Fibroblast of skin of back (primary cell): Measurements from ENCODE around the gene RNF207.

Source experiments
- DNase-seq: peaks from one replicate; pipeline ENCODE4 v3.0.0-alpha.2; 2013

RNF207 gene

DNA sequence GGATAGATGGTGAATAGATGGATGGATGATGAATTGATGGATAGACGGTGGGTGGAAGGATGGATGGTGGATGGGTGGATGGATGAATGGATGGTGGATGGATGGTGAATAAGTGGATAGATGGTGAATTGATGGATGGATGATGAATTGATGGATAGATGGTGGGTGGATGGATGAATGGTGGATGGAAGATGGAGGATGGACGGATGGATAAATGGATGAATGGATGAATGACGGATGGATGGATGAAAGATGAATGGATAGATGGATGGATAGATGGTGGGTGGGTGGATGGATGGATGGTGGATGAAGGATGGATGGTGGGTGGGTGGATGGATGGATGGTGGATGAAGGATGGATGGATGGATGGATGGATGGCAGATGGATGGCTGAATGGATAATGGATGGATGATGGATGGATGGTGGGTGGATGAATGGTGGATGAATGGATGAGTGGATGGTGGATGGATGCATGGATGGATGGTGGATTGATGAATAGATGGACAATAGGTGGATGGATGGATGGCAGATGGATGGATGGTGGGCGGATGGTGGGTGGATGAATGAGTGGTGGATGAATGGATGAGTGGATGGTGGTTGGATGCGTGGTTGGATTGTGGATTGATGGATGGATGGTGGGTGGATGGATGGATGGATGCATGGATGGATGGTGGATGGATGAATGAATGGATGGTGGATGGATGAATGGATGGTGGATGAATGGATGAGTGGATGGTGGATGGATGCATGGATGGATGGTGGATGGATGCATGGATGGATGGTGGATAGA lies 31.1 kb upstream of the RNF207 start:
- DNase-seq, result no peak

DNA sequence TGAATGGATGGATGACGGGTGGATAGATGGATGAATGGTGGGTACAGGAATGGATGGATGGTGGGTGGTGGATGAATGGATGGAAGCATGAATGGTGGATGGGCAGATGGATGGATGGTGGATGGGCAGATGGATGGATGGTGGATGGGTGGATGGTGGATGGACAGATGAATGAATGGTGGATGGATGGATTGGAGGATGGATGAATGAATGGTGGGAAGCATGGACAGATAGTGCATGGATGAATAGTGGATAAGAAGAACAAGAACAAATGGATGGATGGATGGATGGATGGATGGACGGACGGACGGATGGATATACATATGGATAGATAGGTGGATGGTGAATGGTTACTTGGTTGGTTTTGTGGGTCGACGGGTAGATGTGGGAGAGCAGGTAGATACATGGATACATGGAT lies 30.5 kb upstream of the RNF207 start:
- DNase-seq, result no peak

DNA sequence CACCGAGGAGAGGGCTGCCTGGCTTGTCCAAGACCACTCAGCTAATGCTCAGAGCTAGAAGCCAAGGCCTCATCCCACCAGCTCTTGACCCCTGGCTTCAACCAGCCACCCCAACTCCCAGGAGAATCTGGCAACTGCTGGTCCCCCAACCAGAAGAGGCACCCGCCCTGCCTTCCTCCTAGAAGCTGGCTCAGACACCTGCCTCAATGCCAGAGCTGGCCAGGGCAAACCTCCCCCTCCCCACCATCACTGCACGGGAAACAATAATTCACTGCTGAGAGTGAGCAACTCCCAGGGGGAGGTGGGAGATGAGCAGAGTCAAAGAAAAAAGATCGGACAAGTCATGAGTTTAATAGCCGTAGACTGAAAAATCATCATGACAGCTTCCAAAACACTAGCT lies 29.1 kb upstream of the RNF207 start:
- DNase-seq, result no peak

DNA sequence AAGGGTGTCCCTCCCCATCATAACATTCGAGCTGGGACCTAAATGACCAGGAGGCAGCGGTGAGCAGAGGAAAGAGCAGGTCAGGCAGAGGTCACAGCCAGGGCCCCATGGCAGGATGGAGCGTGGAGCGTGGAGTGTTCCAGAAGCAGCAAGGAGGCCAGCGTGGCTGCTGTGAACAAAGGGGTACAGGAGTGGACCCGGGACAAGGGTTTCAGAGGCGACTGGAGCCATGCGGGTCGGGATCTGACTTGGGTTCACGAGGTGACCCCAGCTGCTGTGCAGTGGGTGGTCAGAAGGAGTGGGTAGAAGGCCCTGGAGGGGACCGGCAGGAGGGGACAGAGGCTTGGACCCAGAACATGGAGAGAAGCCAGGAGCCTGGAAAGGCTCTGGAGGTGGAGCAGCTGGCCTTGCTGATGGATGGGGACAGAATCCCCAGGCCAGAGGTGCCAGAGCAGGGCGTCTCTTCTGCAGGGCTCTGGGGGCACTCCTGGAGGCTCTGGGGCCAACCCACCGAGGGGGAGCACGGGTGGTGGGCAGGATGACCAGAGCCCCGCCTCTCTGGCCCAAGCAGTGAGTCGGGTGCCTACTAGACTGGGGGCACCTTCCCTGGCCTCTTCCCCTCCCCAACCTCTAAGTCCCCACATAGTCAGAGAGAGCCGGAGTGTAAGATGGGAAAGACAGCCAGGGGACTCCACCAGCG lies 28.1 kb upstream of the RNF207 start:
- DNase-seq, result no peak

DNA sequence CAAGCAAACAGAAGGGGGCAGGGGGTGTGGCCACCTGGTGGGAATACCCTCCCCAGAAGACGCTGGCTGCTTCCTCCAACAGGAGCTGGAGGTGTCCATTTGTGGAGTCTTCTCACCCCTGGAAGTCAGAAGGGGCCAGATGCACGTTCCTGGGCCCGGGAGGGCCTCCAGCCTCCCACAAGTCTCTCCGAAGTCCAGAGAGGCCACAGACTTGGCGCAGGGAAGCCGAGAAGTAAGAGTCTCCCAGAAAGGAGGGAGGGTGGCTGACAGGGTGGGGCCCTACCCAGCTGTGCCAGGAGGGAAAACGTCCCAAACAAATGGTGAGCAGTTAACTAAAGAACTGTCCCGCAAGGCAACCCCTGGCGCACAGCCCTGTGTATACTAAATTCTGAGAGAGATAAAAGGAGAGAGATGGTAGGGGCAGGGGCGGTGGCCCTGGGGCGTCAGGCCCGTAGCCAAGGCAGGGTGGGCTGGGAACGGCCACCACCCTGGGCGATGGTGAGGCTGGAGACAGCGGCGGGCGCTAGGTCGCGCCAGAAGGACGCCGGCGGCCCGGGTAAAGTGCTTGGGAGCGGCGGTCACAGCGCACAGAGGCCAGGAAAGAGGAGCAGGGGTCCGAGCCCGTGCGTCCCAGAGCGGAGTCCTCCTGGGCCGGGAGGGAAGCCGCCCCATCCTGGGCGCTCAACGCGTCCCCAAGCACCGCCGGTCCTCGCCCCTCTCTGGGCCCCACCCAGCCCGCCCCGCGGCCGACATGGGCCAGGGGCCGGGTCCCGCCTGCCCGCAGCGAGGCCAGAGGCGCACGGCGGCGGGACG lies 27.0 kb upstream of the RNF207 start:
- no peak for DNase-seq

DNA sequence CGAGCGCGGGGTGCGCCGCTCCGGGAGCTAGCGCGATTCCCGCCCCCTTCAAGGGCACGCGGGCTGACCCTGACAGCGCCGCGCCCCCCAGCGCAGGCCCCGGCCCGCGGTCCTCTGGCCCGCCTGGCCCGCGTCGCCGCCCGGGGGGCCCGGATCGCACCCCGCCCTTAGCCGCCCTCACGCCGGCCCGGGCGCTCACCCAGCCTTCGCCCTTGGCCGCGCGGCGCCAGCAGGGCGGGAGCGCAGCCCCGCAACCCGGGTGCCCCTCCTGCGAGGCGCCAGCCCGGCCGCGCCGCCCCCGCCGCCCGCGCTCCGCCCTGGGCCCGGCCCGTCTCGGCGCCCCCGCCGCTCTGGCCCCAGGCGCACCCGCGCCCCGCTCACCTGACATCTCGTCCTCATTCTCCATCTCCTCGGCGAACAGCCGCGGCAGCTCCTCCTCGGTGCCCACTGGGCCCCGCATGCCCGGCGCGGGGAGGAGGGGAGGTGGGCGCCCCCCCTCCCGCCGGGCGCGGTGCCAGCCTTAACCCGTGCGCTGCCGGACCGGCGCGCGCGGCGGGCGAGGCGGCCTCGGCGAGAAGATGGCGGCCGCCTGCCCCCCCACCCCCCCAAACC lies 26.2 kb upstream of the RNF207 start:
- no peak for DNase-seq

DNA sequence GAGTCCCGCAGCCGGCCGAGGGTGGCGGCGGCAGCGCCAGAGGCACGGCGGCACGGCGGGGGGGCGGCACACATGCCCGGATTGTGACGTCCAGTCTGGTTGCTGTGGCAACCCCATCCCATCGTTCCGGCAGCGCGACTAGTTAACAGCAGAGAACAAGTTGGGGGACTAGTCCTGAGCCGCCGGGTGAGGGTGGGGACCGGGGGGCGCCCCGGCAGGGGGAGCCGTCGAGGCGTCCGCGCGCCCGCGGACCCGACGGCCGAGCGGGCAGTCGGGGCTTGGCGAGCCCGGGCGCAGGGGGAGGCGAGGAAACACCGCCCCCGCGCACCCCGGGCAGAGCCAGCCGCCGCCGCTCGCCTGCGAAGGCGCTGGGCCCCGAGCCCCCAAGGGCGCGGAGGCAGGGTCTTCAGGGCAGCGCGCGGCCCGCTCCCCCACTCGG lies 25.6 kb upstream of the RNF207 start, which contains the start of gene CHD5:
Gene CHD5 (minus strand): TSS at position 54 of the 439 bp plus-strand sequence. CDS start 298 bp downstream, outside the sequence.
- no peak for DNase-seq

DNA sequence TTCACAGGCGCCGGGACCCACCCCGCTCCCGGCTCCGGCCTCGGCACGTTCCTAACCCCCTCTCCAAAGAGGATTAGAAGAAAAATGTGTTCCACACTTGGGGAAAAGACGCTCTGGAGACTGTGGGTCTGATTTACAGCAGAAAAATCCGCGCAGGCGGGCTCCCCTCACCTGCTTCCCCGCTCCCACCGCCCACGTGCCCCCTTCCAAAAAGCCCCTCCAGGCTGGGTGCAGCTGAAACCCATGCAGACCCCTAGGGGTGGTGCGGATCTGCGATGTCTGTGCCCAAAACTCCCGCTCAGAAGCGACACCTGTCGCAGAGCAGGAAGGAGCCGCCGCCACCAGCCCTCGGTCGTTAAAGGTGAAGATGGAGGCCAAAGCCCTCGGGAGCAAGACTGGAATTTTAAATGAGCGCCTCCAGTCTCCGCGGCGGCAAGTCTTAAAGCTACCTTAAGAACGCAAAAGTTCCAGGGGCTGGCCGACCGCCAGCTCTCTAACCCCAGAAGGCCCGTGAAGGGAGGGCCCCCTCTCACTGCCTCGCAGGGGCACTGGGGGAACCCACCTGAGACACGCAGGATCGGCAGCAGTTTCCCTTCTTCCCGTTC lies 25.1 kb upstream of the RNF207 start:
- no peak for DNase-seq

DNA sequence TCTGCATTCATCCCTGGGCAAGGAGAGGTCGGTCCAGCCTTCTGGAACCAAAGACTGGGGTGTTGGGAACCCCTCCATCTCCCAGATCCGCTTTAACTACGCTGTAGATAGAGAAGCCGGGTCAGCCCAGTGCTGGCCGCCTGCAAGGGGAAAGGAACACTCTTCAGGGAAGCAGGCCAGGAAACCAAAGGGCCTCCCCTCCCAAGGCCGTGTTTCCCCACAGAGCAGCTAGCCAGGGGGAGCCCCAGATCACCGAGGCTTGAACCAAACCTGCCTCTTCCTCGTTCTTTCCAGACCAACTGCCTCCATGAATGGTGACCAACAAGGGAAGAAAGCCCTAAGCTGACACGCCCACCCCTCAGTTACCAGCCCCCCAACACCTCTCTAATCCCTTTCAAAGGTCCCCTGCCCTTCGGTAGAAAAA lies 24.6 kb upstream of the RNF207 start:
- no peak for DNase-seq

DNA sequence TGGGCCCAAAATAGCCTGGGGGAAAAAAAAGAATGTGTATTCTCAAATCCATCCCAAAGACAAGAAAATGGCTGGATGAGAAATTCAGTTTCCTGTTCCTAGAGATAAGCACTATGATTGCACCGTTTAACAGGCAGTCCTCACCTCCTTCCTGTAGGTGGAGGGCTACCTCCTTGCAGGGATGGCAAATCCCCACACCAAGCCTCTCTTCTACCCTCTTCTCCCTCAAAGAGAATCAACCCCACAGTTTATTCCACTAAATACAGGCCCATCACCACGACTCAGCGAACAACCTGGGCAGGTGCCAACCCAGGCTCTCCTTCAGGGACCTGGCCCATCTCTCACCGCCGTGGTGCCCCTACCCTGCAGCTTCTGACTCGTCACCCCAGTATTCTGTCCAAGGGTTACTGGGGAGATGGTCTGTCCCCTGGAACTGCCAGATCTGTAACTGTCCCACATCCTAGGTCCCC lies 22.4 kb upstream of the RNF207 start:
- no peak for DNase-seq

DNA sequence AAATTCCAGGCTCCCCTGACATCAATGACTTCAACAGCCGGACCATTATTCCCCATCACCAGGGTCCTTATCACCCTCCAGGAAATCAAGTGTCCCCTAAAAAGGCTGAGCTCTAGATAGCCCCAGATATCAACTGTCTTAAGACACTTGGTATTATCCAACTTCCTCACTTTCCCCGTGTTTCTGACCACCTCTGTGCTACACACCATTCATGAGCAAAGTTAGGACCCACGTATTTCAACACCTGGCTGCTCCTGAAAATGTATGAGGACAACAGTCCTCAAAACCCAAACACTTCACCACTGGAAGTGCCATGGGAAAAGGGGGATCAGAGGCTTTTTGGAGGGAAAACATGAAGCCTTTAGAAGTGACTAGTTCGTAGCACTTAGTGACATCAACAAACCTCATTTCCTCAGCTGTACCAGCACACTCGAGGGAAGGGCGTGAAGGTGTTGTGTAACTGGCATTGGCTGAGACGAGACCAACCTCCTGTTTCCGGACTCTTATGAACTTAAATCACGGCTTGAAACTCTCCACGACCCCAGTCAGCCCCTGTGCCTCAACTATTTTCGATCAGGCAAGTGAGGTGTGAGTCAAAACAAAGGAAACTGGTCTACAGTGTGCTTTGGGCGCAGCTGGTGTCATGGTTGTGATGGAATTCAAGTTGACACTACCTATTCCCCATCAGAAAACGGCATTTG lies 21.7 kb upstream of the RNF207 start:
- no peak for DNase-seq

DNA sequence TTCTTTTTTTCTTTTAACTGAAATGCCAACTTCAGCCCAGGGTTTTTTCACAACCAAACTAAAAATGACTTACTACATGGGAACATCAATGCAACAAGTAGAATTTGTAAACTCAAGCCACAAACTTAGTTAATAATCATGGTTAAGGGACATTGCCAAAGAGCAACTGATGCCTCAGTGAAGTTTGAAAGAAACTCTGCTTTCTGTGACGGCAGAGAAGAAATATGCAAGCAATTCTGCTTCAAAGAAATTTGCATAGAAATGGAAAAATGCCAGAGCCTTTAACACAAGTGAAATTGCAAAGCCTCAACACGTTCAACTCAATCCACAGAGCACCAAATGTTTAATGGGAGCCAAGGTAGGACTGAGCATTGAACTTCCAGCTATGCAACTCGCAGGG lies 20.8 kb upstream of the RNF207 start:
- peak; percentile 77 for DNase-seq

DNA sequence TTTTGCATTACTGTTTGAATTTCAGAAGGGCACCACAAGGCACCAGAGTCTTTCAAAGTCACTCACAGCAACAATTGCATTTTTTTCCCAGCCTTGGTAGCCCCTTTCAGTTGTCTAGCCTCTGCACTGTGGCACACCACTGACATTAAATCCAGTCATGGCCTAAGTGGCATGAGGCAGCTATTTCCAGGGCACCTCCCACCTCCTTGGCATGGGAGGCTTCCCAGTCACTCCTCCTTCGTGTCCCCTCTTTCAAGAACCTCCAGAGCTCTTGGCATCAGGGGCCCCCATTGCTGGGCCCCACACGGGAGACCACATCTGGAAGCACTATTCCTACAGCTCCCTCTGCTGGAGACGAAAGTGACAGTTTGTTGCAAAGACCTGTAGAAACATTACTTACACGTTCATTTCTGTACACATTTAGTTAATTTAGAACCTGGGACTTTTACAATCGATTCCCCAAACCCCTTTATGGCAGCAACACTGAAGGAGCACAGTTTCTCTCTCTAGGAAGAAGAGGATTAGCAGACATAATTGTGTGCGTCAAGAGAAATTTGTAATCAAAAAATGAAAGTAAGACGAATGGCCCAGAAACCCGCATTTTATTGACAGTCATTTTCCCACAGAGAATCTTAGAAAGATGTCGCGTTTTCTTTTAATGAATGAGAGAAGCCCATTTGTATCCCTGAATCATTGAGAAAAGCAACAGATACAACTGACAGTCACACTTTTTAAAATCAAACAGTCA lies 20.1 kb upstream of the RNF207 start:
- peak; percentile 43 for DNase-seq

DNA sequence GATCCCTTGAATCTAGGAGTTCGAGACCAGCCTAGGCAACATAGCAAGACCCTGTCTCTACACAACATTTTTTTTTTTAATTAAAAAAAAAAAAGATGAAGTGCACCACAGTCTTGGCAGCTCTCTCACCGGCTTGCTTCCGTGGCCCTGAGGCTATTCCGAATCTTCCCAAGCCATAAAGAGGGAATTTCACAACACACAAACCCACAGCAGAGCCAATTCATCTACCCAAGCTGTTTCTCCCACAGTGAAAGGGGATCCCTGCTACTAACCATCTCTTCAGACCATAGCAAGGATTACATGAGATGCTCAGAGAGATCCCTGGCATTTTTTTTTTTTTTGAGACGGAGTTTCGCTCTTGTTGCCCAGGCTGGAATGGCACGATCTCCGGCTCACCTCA lies 17.5 kb upstream of the RNF207 start:
- no peak for DNase-seq

DNA sequence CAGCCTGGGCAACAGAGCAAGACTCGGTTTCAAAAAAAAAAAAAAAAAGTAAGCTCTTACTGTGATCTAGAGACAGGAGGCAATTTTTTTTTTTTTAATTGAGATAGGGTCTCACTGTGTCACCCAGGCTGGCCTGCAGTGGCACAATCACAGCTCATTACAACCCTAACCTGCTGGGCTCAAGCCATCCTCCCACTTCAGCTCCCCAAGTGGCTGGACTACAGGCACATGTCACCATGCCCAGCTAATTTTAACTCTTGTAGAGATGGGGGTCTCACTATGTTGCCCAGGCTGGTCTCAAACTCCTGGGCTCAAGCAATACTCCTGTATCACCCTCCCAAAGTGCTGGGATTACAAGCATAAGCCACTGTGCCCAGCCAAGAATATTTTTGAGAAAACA lies 14.0 kb upstream of the RNF207 start:
- DNase-seq, result no peak

DNA sequence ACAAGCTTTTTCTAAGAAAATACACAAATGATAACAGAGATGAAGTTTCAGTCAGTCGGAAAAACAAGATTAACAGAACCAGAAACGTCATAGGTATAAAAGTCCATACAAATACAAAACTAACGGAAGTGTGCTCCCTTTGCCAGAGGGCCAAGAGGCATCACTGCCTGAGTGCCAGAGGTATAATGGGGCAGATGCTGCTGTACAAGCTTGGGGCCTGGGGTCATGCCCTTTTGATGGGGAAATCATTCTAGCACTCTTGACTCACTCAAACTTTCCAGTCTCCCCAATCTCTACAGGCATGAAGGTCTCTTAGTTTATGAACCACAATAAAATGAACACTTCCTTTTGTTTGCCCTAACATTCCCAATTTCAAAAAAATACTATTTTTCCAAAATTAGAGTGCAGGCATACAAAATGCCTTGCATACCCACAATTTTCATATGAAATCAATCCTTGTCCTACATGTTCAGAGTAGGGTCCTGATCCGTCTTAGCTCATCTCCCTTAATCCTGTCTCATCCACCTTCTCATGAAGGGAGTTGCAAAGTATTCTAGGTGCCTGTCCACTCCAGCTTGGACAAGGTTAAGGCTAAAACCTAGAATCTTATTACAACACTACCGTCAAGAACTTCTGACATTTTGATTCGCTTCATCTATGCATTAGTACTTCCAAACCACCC lies 8.0 kb upstream of the RNF207 start:
- DNase-seq, result no peak

DNA sequence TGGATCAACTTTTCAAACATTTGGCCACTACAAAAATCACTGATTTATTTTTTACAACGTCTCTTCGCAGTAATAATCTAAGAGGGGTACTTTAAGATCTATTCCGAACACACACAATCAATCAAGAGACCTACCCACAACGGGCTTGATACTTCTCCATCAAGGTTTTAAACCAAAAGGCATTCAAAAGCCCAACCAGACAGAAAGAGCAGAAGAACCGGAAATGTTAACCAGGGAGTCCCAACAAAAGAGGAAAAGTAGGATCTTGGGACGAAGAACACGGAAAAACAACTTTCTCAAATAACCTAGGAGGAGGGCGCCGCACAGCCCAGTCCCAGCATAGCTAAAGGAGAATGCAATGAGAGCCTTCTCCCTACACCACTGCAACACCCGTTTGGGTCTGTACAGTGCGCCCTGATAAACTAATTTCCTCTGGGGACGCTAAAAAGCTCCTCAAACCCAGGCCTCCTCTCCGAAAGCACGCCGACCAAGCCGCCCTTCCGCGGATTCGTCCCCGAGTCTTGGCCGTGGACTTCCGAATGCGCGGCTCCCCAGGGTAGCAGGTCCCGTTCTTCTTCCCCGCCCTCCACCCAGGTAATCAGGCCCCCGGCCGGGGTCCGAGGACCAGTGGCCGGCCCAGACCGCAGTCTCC lies 7.1 kb upstream of the RNF207 start:
- DNase-seq, result no peak

DNA sequence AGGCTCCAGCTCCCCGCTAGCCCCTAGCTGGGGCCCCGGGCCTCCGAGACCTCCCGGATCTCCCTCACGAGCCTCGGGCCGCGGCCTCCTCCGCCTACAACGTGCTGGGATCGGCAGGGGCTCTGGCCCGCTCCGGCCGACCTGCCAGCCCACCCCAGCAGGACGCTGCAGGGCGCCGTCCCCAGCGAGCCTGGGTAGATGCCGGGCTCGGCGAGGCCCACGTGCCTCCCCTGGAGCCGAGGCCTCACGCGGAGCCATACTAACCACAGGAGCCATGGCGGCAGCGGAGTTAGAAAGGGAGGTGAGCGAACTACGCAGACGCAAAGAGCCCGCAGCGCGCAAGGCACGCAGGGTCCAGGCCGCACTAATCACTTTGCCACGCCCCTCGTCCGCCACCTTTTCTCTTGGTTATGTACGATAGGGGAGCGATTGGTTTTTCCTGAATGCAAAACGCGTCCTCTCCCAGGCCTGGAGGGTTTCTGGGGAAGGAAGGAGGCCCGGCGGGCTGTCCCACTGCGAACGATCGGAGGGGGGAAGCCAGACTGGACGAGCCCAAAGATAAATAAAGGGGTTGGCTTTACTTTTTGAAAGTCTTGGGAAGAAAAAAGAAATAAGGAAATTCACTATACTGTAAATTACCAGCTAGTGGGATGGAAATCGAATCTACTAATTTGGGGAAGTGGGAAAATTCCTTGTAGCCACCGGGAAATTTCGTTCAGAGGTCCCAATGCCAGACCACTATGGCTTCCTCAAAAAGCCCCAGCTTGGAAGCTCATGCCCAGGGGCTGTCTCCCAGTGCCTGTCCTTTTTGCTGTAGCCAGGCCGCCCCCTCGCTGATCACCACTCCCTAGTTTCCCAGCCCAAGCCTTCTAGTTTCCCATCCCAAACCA lies 6.4 kb upstream of the RNF207 start, which contains the start of gene RPL22:
Gene RPL22 (minus strand): TSS at position 298 of the 890 bp plus-strand sequence. CDS start 22 bp downstream, at position 276.
- peak; percentile 100 for DNase-seq
